ENCODE results near the gene PPP1R16B. TPM values are rescaled to one million over a fixed set of nuclear protein-coding genes. Genes with fewer than 3 reads are reported as not detected.
A peak's percentile ranks its signal among the peaks of the same experiment; 100 is the strongest.

PPP1R16B gene
- polyA plus RNA-seq, 6 donors from 2014 or later, result 22.1 to 54.6 (median 38.4) TPM

DNA sequence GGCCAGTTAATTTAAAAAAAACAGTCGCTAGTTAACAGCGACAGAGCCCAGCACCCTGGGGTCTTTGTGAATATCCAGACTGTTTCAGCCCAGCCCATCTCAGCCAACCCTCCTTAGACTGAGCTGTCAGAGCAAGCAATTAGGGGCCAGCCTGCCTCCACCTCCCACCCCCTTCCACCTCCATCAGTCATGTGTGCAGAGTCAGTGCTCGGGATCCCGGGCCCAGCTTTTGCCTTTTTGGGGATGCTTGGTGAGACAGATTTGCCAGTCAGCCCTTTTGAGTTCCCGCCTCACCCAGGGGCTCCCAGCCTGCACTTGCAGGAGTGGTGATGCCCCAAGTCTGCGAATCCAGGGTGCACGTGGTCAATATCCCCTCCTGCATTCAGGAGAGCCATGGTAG, 114.2 kb downstream of the PPP1R16B start:
- H3K27me3 Mint-ChIP-seq, result no peaks in the 10 kb centered on the region
- H3K27ac Mint-ChIP-seq, result peak overlapping the region in 1 of 6 donors; percentile 82
- peaks cover 7 to 9% of the 10 kb centered on the region in 2 donors for H3K36me3 Mint-ChIP-seq
- no peak overlapping the region for H3K4me3 Mint-ChIP-seq
- peaks cover 0 to 6% (median 0%) of the 10 kb centered on the region in 3 donors for H3K4me1 Mint-ChIP-seq
- no peaks in the 10 kb centered on the region for H3K9me3 Mint-ChIP-seq
- no peak for ATAC-seq (ENCODE audit: low read depth in 2 of 2)
- no peak for DNase-seq

DNA sequence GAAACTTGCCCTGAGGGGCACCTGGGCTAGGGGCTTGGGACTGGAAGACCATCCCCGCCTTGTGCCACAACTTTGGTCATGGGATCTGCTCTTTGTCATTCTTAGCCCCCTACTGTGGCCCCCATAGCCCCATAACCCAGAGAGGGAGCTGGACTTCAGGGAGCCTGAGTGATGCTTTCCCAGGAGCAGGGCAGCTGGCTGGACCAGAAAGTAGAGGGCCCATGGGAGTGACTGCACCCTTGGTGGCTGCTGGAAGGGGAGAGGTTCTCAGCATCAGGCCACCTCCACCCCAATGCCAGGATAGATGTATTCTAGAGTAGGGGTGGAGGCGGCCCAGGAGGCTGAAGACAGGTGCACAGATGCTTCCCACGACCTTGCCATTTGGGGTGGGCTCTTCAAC, 114.9 kb downstream of the PPP1R16B start:
- no peak for ATAC-seq (ENCODE audit: low read depth in 2 of 2)
- Mint-ChIP-seq H3K4me3 (peak overlapping the region in 1 of 8 donors; percentile 35), H3K4me1 (peaks cover 4 to 9% (median 6%) of the 10 kb centered on the region in 3 donors), H3K9me3 (no peaks in the 10 kb centered on the region), H3K27me3 (no peaks in the 10 kb centered on the region), H3K27ac (peak overlapping the region in 1 of 6 donors; percentile 39), H3K36me3 (peaks cover 7 to 9% of the 10 kb centered on the region in 2 donors)
- DNase-seq, result no peak

DNA sequence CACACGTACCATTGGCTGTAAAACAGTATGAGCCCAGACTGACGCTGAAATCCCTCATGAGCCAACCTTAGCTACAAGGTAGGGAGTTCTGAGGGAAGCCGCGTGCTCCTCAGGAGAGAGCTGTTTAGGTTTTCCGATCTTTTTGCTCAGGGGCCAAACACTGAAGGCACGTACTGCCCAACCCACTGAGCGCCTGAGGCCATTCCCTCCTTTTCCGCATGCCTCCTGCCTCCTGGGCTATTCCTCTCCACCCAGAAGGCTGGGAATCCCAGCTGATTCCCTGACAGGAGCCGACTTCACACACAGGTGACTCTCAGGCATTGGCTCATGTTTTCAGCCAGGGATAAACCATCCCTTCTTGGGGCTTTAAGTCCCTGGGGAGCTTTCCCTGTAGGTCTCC, 115.4 kb downstream of the PPP1R16B start:
- Mint-ChIP-seq H3K9me3 (no peaks in the 10 kb centered on the region), H3K4me1 (peaks cover 9 to 12% (median 10%) of the 10 kb centered on the region in 3 donors), H3K36me3 (peaks cover 7 to 9% of the 10 kb centered on the region in 2 donors), H3K27ac (peak overlapping the region in 3 of 6 donors; percentile 27 to 50 (median 39)), H3K27me3 (no peaks in the 10 kb centered on the region), H3K4me3 (no peak overlapping the region)
- ATAC-seq (ENCODE audit: low read depth in 2 of 2) (no peak), DNase-seq (no peak)

DNA sequence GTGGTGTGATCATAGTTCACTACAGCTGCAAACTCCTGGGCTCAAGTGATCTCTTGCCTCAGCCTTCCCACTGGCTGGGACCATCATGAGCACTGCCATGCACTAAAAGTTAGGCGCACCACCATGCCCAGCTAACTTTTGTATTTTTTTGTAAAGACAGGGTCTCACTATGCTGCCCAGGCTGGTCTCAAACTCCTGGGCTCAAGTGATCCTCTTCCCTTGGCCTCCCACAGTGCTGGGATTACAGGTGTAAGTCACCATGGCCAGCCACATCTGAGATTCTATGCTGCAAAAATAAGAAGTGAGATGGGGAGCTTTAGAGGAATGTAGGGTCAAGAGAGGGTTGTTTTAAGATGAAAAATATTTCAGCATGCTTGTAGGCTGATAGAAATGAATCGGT, 119.2 kb downstream of the PPP1R16B start:
- Mint-ChIP-seq H3K27me3 (peaks cover 0 to 8% (median 0%) of the 10 kb centered on the region in 3 donors), H3K36me3 (peaks cover 4 to 7% of the 10 kb centered on the region in 2 donors), H3K4me1 (peaks cover 13 to 18% (median 13%) of the 10 kb centered on the region in 3 donors), H3K27ac (peak overlapping the region in 4 of 6 donors; percentile 2 to 92 (median 47)), H3K9me3 (no peaks in the 10 kb centered on the region), H3K4me3 (peak overlapping the region in 3 of 8 donors; percentile 1 to 83 (median 12))
- ATAC-seq (ENCODE audit: low read depth in 2 of 2) (no peak), DNase-seq (no peak)

DNA sequence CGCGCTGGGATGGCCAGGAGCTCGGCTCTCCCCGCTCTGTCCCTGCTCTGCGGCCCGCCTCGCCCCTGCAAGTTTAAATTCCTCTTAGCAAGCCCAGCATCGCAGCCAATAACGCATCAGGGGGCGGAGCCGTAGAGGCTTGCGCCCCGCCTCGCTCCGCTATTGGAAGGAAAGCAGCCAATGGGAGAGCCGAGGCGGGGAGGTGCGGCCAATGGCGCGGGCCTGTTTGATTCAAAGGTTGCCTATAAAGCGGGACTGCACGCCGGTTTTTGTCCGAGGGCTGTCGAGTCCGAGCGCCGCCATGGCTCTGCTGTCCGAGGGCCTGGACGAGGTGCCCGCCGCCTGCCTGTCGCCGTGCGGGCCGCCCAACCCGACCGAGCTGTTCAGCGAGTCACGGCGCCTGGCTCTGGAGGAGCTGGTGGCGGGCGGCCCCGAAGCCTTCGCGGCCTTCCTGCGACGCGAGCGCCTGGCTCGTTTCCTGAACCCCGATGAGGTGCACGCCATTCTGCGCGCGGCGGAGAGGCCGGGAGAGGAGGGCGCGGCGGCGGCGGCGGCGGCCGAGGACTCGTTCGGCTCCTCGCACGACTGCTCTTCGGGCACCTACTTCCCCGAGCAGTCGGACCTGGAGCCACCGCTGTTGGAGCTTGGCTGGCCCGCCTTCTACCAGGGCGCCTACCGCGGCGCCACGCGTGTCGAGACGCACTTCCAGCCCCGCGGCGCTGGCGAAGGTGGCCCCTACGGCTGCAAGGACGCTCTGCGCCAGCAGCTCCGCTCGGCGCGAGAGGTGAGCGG, 120.8 kb downstream of the PPP1R16B start, which contains the start of gene FAM83D:
FAM83D (plus strand) TSS at position 276 of the 792 bp plus-strand sequence; CDS start at position 302, 26 bp downstream.
- H3K36me3 Mint-ChIP-seq, result peaks cover 4 to 7% of the 10 kb centered on the region in 2 donors

DNA sequence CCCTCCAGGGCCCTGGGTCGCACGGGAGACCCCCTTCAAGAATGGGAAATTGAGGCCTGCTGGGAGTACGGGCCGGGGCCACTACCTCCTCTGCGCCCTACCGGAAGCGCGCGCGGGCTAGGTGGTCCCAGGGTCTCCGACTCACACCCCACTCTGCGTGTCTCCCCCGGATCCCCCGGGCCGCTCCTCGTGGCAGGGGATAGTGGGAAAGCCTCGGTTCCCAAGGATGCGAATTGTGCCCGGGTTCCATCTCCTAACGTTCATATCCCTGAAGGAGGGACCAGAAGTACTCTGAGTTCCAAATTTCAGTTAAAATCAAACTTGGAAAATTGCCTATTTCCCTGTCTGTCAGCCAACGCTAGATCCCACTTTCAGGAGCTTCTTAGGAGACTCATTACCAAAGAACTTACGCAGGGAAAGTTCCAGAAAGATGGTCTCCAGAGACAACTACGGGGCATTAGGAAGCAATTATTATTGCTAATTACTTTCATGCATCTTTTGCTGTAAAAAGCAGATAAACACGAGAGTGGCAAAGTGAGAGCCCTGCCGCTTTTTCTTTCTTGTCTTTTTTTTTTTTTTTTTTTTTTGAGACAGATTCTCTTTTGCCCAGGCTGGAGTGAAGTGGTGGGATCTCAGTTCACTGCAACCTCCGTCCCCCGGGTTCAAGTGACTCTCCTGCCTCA, 121.6 kb downstream of the PPP1R16B start:
- Mint-ChIP-seq H3K4me3 (peak overlapping the region; percentile 72 to 91 (median 82)), H3K4me1 (peaks cover 13 to 18% (median 13%) of the 10 kb centered on the region in 3 donors), H3K27ac (peak overlapping the region in 1 of 6 donors; percentile 66), H3K9me3 (no peaks in the 10 kb centered on the region), H3K27me3 (peaks cover 0 to 8% (median 0%) of the 10 kb centered on the region in 3 donors), H3K36me3 (peaks cover 4 to 7% of the 10 kb centered on the region in 2 donors)
- no peak for DNase-seq
- ATAC-seq (ENCODE audit: low read depth in 2 of 2), result no peak

More for the DNA sequence above, 120.8 kb downstream of the PPP1R16B start, which contains the start of gene FAM83D:
- DNase-seq, result peak; percentile 89
- H3K27ac Mint-ChIP-seq, result peak within 1 kb of the TSS in 5 of 6 donors; percentile 49 to 92 (median 87)
- ATAC-seq (ENCODE audit: low read depth in 2 of 2), result peak; percentile 97 to 98
- H3K4me1 Mint-ChIP-seq, result peaks cover 13 to 18% (median 13%) of the 10 kb centered on the region in 3 donors
- no peaks in the 10 kb centered on the region for H3K9me3 Mint-ChIP-seq
- H3K4me3 Mint-ChIP-seq, result peak within 1 kb of the TSS; percentile 72 to 91 (median 82)
- peaks cover 0 to 8% (median 0%) of the 10 kb centered on the region in 3 donors for H3K27me3 Mint-ChIP-seq

DNA sequence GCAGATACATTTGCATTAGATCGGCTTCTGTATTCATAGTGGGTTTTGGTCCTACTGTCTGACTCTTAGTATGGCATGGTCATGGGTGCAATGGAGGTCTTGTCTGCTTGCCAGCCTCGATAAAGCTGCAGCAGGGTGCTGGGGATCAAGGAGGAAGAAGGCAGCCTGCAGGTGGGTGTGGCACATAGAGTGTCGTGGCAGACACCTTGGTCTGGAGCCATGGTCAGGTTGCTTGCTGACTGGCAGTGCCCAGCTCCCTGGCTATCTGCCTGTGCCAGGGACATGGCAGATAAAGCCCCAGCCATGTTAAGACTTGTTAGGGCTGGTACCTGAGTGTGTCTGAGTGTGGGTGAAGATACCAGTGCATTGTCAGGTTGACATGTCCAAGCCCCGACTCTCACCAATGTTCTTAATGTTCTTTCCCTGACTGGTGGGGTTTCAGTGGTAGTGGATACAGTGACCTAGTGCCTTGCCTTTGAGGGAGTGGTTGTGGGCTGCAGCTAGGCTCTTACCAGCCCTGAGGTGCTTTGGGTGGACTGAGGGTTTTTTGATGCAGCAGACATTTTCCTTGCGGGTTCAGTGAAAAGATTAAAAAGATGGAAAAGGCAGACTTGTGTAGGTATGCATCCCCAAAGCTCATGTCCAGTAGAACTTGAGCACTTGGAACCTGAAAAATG, 122.5 kb downstream of the PPP1R16B start:
- DNase-seq (no peak), ATAC-seq (ENCODE audit: low read depth in 2 of 2) (no peak)
- Mint-ChIP-seq H3K36me3 (peaks cover 4 to 7% of the 10 kb centered on the region in 2 donors), H3K9me3 (no peaks in the 10 kb centered on the region), H3K4me3 (peak overlapping the region; percentile 25 to 91 (median 77)), H3K27me3 (peaks cover 0 to 8% (median 0%) of the 10 kb centered on the region in 3 donors), H3K4me1 (peaks cover 13 to 18% (median 13%) of the 10 kb centered on the region in 3 donors), H3K27ac (peak overlapping the region in 2 of 6 donors; percentile 37 to 56)

DNA sequence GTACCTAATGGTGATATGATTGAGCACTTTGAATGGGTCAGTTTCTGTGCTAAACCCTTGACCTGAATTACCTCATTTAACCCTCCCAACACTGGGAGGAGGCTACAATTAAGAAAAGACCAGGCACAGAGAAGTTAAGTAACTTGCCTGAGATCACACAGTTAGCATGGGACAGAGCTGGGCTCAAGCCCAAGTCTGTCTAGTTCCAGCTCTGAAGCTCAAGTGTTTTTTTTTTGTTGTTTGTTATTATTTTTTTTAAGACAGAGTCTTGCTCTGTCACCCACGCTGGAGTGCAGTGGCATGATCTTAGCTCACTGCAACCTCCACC, 124.7 kb downstream of the PPP1R16B start:
- DNase-seq (no peak), ATAC-seq (ENCODE audit: low read depth in 2 of 2) (no peak)
- Mint-ChIP-seq H3K9me3 (no peaks in the 10 kb centered on the region), H3K4me1 (peaks cover 4 to 14% (median 9%) of the 10 kb centered on the region in 3 donors), H3K36me3 (no peaks in the 10 kb centered on the region), H3K27ac (no peak overlapping the region), H3K27me3 (peaks cover 0 to 8% (median 0%) of the 10 kb centered on the region in 3 donors), H3K4me3 (peak overlapping the region in 1 of 8 donors; percentile 50)

DNA sequence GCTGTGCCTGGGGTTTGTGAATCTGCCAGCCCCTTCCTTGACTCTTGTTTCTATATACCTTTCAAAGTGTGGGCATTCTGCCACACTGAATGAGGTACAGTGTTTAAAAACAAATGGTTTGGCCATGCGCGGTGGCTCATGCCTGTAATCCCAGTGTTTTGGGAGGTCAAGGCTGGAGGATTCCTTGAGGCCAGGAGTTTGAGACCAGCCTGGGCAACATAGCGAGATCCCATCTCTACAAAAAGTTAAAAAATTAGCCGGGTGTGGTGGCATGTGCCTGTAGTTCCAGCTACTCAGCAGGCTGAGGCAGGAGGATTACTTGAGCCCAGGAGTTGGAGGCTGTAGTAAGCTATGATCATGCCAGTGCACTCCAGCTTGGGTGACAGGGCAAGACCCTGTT, 126.5 kb downstream of the PPP1R16B start:
- no peak for ATAC-seq (ENCODE audit: low read depth in 2 of 2)
- H3K36me3 Mint-ChIP-seq, result no peaks in the 10 kb centered on the region
- H3K4me3 Mint-ChIP-seq, result no peak overlapping the region
- no peaks in the 10 kb centered on the region for H3K9me3 Mint-ChIP-seq
- no peak for DNase-seq
- peaks cover 0 to 8% (median 0%) of the 10 kb centered on the region in 3 donors for H3K4me1 Mint-ChIP-seq
- peaks cover 0 to 8% (median 0%) of the 10 kb centered on the region in 3 donors for H3K27me3 Mint-ChIP-seq
- H3K27ac Mint-ChIP-seq, result no peak overlapping the region

DNA sequence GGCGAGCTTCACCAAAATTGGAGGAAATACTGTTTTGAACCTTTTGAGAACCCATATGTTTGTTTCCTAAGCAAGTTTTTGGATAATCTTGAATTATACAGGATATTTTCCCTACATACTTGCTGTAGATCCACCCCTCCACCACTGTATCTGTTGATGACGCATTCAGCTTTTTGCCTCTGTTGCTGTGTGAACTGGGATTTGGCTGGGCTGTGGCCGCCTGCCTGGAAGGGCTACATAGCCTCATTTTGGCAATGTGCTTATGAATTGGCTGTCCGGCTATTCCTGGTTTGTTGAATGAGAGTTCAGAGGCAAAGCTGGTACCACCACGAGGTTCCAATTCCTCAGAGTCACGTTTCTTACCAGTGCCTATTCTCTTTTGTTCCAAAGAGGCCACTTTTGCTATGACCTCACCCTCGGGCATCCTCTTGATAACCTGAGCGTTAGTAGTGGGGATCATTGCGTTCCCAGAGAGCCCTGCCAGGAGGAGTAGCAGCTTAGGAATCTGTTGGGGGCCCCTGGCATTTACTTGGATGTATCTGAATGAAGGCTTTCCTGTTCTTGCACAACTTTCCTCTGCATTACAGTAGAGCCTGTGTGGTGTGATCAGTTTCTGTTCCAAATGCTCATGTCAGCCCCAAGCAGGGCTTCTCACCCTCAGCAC, 127.1 kb downstream of the PPP1R16B start:
- ATAC-seq (ENCODE audit: low read depth in 2 of 2) (no peak), DNase-seq (no peak)
- H3K4me3 Mint-ChIP-seq, result no peak overlapping the region
- H3K36me3 Mint-ChIP-seq, result no peaks in the 10 kb centered on the region
- H3K27ac Mint-ChIP-seq, result no peak overlapping the region
- H3K9me3 Mint-ChIP-seq, result no peaks in the 10 kb centered on the region
- peaks cover 0 to 3% (median 0%) of the 10 kb centered on the region in 3 donors for H3K4me1 Mint-ChIP-seq
- H3K27me3 Mint-ChIP-seq, result peaks cover 0 to 7% (median 0%) of the 10 kb centered on the region in 3 donors

DNA sequence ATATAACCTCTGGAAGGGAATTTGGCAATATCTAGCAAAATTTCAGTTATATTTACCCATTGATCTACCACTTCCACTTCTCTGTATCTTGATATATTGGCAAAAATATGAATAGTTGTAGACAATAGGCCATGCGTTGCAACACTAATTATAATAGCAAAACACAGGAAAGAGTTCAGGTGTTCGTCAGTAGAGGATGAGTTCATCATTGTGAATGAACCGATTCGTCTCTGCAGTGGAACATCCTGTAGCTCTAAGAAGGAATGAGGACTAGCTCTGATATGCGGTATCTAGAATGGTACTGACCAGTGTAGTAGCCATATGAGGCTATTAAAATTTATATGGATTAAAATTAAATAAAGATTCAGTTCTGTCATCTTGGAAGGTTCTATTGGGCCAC, 129.0 kb downstream of the PPP1R16B start:
- H3K4me1 Mint-ChIP-seq, result peaks cover 0 to 4% (median 0%) of the 10 kb centered on the region in 3 donors

DNA sequence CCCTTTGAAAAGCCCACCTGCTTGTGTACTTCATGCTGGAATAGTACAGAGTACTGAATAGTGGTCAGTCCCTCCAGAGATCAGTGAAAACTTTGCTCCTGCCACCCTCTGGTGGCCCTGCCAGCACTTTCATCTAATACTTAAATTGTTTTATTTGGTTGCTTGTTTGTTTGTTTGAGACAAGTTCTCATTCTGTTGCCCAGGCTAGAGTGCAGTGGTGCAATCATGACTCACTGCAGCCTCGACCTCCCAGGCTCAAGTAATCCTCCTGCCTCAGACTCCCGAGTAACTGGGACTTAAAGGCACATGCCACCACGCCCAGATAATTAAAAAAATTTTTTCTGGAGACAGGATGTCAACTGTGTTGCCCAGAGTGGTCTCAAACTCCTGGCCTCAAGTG, 129.8 kb downstream of the PPP1R16B start:
- no peaks in the 10 kb centered on the region for H3K27me3 Mint-ChIP-seq
- peak overlapping the region in 1 of 8 donors; percentile 37 for H3K4me3 Mint-ChIP-seq
- H3K9me3 Mint-ChIP-seq, result no peaks in the 10 kb centered on the region
- DNase-seq, result no peak
- H3K36me3 Mint-ChIP-seq, result no peaks in the 10 kb centered on the region
- H3K4me1 Mint-ChIP-seq, result peaks cover 0 to 4% (median 0%) of the 10 kb centered on the region in 3 donors
- peak; percentile 25 to 37 for ATAC-seq (ENCODE audit: low read depth in 2 of 2)
- H3K27ac Mint-ChIP-seq, result no peak overlapping the region

More for the DNA sequence above, 129.0 kb downstream of the PPP1R16B start:
- Mint-ChIP-seq H3K27me3 (no peaks in the 10 kb centered on the region), H3K27ac (no peak overlapping the region), H3K4me3 (no peak overlapping the region), H3K36me3 (no peaks in the 10 kb centered on the region), H3K9me3 (no peaks in the 10 kb centered on the region)
- ATAC-seq (ENCODE audit: low read depth in 2 of 2), result no peak
- DNase-seq, result no peak
